ENCODE measurements around the gene CDT1.

Gene CDT1

DNA sequence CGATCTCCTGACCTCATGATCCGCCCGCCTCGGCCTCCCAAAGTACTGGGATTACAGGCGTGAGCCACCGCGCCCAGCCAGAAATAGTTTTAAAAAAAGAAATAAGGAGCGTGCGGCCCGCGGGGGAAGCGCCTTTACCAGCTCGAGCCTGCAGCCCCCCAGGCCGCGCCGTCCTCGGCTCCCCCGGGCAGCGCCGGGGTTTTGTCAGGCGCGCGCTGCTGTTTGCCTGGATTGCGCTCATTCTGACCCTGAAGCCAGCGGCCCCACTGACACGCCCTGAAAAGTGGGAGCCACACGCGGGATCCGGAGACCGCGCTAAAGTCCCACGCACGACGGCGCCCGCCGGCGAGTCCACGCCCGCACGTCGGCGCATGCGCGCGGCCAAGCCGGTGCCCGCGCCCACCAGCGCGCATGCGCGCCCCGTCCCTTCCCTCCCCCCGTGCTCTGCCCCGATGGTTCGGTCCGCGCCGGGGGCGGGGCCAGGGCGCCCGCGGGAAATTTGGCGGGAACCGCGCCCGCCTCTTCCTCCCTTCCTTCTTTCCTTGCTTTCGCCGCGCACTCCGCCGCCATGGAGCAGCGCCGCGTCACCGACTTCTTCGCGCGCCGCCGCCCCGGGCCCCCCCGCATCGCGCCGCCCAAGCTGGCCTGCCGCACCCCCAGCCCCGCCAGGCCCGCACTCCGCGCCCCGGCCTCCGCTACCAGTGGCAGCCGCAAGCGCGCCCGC, at the start of gene CDT1:
TSS of gene CDT1 (plus strand) at position 526 of the 724 bp plus-strand sequence. CDS start at position 569, 43 bp downstream.
- no peak for FAIRE-seq

- FAIRE-seq = no peak
These were observed 49.3 kb upstream of the CDT1 start for GRCh38 chr16:88754109-88754911.

DNA sequence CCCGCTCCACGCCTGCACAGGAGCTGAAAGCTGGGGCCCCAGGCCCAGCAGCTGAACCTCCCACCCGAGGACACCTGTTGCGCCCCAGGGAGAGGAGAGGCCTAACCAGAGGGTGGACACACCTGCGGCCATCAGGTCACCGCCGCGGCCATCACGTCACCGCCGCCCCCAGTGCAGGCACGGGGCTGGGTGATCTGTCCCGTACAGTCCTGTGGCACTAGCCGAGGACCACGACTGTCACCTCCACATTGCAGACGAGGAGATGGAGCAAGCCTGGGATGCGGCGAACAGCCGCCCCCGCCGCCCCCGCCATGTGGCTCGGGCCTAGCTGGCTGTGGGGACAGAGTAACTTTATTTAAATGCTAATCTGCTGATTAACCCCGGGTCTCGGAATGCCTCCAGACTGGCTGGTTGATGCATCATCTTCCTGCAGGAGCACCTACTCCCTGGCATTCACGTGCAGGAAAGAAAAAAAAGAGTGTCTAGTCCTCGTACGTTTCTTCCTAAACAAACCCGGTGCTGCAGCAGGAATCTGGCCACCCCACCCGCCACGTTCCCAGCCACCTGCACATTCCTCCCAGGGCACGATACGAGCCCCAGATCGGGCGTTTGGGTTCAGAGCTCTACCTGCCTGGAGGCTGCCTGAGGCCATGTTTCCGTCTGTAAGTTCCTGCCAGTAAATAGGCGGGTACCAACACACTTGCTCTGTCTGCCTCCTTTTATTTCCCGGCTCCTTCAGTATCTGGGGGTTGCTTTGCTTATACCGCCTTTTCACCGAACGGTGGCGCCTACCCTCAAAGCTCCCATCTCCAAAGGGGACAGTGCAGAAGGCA, 48.5 kb upstream of the CDT1 start:
- no peak for FAIRE-seq

- FAIRE-seq = no peak
These were observed 47.7 kb upstream of the CDT1 start for GRCh38 chr16:88755745-88756443.

DNA sequence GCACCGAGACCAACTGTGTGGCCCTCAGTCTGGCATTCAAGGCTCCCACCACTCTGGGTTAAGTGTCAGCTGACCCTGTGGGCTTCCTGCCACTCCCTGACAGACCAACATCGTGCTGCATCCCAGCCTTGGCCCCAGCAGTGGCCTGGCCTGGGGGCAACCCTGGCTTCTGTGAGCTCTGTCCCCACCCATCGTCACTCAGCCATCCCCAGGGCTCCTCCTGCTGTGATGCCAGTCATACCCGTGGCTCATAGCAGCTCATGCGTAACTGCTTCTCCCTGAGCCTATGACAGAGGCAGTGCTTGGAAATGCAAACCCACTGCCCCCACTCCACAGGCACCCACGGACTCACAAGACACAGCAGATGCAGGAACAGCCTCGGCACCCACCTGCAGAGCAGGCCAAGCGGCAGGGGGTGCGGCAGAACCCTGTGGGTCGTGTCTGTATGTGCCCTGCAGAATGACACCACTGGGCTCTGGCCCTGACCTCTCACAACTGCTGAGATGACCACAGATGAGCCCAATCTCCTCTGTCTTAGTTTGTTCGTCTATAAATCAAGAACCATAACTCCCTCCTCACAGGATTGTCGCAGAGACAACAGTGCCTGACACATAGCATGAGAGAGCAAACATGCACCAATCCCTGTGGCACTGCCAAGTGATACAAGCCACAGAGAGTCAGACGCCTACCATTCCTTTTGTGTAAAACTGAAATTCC, 45.2 kb upstream of the CDT1 start:
- no peak for FAIRE-seq

DNA sequence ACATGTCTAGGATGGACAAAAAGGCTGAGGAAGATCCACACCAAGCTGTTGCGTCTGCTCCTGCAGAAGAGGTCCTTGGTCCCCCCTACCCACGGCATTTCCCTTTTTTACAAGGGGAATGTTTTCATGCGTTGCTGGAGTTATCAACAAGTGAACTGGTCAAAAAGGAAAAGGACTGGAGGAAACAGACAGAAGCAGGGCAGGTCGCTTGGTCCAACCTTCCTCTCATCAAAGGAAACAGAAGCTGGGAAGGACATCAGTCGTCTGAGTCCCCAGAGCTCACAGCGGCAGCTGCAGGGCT, 44.7 kb upstream of the CDT1 start:
- FAIRE-seq = no peak

- no peak for FAIRE-seq
These were observed 44.2 kb upstream of the CDT1 start for GRCh38 chr16:88759245-88759975.

DNA sequence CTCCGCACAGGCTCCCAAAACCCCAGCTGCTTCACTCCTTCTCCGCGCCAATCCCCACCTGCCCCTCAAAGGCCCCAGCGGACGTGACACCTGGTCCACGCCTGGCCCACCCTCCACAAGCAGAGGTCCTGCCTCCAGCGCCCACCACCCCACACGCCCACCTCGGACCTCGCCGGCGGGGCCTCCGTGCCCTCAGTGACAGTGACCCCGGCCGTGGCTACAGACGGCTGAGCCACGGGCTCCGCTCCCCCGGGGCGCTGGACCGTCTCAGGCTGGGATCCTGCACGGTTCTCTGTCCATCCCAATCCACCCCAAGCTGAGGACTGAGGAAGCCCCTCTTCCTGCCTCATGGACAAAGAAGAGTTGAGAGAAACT, 43.6 kb upstream of the CDT1 start:
- no peak for FAIRE-seq

DNA sequence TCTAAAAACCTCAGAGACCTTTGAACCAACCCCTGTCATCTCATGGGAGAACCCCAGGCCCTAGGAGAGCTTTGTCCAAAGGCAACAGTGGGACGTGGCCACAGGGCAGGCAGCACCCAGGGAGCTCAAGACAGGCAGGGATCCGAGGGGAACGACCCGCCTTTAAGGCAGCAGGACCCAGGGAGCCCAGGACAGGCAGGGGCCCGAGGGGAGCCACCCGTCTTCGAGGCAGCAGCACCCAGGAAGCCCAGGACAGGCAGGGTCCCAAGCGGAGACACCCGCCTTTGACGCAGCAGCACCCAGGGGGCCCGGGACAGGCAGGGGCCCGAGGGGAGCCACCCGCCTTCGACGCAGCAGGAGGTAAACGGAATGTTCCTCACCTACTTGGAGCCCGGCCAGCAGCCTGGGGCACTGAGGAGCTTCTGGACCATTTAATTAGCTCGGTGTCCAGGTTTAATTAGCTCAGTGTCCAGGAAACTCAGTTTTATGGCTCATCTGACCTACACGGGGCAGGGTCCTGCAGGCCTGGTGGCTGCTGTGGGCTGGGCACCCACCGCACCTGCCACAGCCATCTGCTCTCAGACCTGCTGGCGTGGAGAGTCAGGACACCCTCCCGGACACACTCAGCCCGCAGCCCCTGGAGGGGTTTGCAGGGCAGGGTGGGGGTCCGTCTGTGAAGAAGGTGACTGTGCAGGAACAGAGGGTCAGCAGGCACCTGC, 43.0 kb upstream of the CDT1 start:
- no peak for FAIRE-seq

- FAIRE-seq = no peak
These were observed 42.5 kb upstream of the CDT1 start for GRCh38 chr16:88761143-88761534.

GRCh38 chr16:88761830-88762229, 41.8 kb upstream of the CDT1 start:
- FAIRE-seq = no peak

- no peak for FAIRE-seq
These were observed 41.2 kb upstream of the CDT1 start for GRCh38 chr16:88762258-88762870.

DNA sequence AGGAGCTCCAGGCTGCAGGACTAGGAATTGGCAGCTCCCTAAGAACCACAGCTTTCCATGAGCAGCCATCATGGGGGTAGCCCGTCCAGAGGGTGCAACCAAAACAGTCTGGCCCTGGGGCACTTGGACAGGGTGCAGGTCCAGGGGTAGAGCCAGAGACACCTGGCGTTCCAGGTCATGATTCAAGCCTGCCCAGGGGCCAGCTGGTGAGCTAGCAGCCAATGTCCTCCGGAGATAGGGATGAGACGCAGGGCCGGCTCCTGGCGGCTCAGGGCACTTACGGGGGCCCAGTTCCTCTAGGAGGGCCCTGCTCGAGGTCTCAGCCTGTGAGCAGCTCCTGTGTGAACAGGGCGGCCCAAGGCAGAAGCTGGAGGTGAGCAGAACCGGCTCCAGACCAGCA, 40.6 kb upstream of the CDT1 start:
- no peak for FAIRE-seq

DNA sequence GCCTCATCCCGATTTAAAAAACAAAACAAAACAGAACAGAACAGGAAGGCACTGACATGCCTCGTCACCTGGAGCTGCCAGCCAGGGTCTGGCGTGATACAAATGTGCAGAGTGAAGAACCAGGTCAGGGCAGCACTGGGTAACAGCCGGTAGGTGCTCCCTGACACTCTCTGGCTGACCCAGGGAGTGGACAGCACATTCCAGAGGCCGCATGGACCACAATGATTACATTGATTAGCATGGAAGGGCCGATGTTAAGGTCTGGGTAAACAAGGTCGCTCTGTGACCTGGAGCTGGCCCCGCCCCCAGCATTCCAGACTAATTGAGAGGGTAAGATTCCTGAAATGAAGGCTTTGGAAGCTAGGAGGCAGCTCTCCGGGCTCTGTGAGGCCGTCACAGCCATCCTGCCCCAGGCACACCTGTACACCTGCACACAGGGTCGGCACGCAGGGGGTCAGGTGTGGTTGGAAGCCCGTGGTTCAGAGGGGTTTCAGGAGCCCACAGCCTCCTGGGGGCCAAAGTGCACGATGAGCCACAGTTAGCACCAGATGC, 40.0 kb upstream of the CDT1 start:
- FAIRE-seq = no peak

- no peak for FAIRE-seq
These were observed 39.5 kb upstream of the CDT1 start for GRCh38 chr16:88764080-88764479.

DNA sequence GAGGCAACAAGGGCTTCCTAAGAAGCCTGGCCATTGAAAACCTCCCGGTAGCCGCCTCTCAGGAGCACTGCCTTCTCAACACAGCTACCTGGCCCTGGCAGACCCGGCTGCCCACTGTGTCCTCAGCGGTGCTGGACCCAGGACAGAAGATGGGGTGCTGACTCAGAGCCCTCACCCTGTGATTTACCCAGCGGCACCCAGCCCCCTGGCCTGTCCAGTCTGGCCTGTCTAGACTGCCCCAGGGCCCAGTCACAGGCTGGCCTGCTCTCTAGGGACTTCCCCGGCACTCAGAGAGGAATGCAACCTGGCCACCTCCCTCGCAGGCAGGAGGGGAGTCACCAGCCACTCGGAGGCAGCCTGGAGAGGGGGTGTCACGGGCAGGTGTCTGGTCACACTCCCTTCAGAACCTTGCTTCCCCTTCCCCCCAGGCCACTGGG, 38.7 kb upstream of the CDT1 start:
- FAIRE-seq = no peak

GRCh38 chr16:88766975-88767374, 36.6 kb upstream of the CDT1 start:
- FAIRE-seq = no peak

DNA sequence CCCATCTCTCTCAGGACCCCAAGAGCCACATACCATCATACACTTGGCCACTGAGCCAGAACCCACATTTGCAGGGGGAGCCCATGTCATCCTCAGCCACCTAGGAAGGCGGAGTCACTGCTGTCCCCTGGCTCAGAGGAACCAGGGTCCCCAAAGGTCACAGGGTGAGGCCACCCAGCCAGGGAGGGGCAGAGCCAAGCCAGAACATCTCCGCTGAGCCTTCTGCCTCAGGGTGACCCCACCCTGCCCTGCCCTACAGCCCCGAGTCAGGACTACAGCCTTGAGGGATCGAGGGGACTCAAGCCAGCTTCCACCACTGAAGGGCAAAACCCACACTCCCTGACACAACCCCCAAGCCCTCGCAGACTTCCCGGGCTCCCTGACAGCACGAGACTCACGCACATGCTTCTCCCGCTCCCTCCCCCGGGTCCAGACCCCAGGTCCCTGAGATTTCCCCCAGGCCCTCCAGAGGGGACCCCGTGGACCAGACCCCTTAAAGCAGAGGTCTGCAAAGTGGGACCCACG, 36.0 kb upstream of the CDT1 start:
- no peak for FAIRE-seq

- FAIRE-seq = no peak
These were observed 35.4 kb upstream of the CDT1 start for GRCh38 chr16:88768071-88768783.

Data from islet of Langerhans (tissue), 1 donor.